Calu3 (cell line): ENCODE results near the gene SLAIN2. TPM values are rescaled to one million over a fixed set of nuclear protein-coding genes. Genes with fewer than 3 reads are reported as not detected.

Experiments used
- BruUV-seq: library from RNA; stranded (reverse); fragments of 400-500 nt; replicated peaks from 2 replicates; lab custom pipeline; 2021; lab: Mats Ljungman, UMichigan
- CTCF ChIA-PET: fragments of 300-600 bp; sonication (Branson Sonifier 250); formaldehyde crosslinking; loops from one replicate; lab custom pipeline; 2022; ENCODE audit warnings: antibody characterized with exemption; lab: Charles Lee
- DNase-seq: peaks from one replicate; pipeline ENCODE4 v3.0.0; 2022
- H3K27ac Mint-ChIP-seq: one replicate; pipeline ENCODE4 v1.8.0; 2022; ENCODE audit warnings: mixed read lengths; ENCODE audit not compliant: unreplicated experiment
- H3K27me3 Mint-ChIP-seq: one replicate; pipeline ENCODE4 v1.8.0; 2022; ENCODE audit warnings: mixed read lengths; ENCODE audit not compliant: unreplicated experiment
- H3K36me3 Mint-ChIP-seq: one replicate; pipeline ENCODE4 v1.8.0; 2022; ENCODE audit warnings: mild to moderate bottlenecking, moderate library complexity, mixed read lengths; ENCODE audit not compliant: insufficient read depth, unreplicated experiment
- H3K4me1 Mint-ChIP-seq: one replicate; pipeline ENCODE4 v1.8.0; 2022; ENCODE audit warnings: mild to moderate bottlenecking, low read depth, mixed read lengths; ENCODE audit not compliant: unreplicated experiment
- H3K4me3 Mint-ChIP-seq: one replicate; pipeline ENCODE4 v1.8.0; 2022; ENCODE audit warnings: mild to moderate bottlenecking, low read depth, moderate library complexity, mixed read lengths; ENCODE audit not compliant: unreplicated experiment
- H3K9me3 Mint-ChIP-seq: one replicate; pipeline ENCODE4 v1.8.0; 2022; ENCODE audit warnings: low read depth, mixed read lengths; ENCODE audit not compliant: unreplicated experiment
- intact Hi-C: fragments of 100-400 bp; cut with micrococcal nuclease; formaldehyde crosslinking; loops from one replicate; pipeline ENCODE4 v1.10.0; 2022; ENCODE audit not compliant: unreplicated experiment
- total RNA-seq: library from RNA; stranded (reverse); gene quantifications from 2 replicates; pipeline ENCODE4 v1.2.3, GENCODE V29; 2022
- TF ChIP-seq, protein P1 (sequence below): fragments of 200-600 bp; IDR thresholded peaks from one replicate; pipeline ENCODE4 v1.8.0; 2022; ENCODE audit warnings: antibody characterized with exemption; ENCODE audit not compliant: unreplicated experiment

The SLAIN2 gene
- total RNA-seq, 1 experiment from 2014 or later, result 44.1 TPM

DNA sequence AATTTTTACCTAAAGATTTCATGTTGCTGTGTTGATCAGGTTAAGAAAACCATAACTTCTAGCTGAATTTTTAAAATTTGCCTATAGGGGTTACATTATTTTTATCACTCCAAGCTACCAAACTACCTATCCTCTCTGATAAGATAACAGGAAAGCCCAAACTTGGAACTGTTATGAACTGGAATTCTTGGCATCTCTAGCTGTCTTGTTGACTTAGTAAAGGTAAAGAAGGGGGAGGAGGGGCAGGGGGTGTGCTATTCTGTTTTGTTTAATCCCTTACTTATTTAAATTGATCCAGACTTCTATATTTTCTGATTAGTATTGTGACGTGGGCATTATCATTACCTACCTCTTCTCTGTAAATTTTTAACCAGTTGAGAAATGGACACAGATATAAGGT, 54.7 kb downstream of the SLAIN2 start:
- CTCF ChIA-PET, result interaction anchor here (0.6 kb wide), 1 partner anchor 14 kb away, joined by 5 read pairs; no protein-coding TSS in a partner anchor
- BruUV-seq, result no TSS peak
- intact Hi-C loops, result no loop called here
- no peak for DNase-seq
- Mint-ChIP-seq H3K4me1 (no peaks in the 10 kb centered on the region), H3K4me3 (no peak overlapping the region), H3K36me3 (no peaks in the 10 kb centered on the region), H3K9me3 (no peaks in the 10 kb centered on the region), H3K27ac (no peak overlapping the region), H3K27me3 (no peaks in the 10 kb centered on the region)
- TF ChIP-seq, protein P1, sequence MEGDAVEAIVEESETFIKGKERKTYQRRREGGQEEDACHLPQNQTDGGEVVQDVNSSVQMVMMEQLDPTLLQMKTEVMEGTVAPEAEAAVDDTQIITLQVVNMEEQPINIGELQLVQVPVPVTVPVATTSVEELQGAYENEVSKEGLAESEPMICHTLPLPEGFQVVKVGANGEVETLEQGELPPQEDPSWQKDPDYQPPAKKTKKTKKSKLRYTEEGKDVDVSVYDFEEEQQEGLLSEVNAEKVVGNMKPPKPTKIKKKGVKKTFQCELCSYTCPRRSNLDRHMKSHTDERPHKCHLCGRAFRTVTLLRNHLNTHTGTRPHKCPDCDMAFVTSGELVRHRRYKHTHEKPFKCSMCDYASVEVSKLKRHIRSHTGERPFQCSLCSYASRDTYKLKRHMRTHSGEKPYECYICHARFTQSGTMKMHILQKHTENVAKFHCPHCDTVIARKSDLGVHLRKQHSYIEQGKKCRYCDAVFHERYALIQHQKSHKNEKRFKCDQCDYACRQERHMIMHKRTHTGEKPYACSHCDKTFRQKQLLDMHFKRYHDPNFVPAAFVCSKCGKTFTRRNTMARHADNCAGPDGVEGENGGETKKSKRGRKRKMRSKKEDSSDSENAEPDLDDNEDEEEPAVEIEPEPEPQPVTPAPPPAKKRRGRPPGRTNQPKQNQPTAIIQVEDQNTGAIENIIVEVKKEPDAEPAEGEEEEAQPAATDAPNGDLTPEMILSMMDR, result no peak

DNA sequence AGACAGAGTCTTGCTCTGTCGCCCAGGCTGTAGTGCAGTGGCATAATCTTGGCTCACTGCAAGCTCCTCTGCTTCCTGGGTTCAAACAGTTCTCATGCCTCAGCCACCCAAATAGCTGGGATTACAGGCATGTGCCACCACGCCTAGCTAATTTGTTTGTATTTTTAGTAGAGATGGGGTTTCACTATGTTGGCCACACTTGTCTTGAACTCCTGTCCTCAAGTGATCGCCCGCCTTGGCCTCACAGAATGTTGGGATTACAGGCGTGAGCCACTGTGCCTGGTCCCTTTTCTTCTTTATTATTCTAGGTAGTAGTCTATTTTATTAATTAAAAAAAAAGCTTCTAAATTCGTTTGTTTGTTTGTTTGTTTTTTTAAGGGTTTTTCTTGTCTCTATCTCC, 59.1 kb downstream of the SLAIN2 start:
- H3K27me3 Mint-ChIP-seq, result no peaks in the 10 kb centered on the region
- no peak overlapping the region for H3K4me3 Mint-ChIP-seq
- CTCF ChIA-PET, result no interaction called here
- no peak overlapping the region for H3K27ac Mint-ChIP-seq
- intact Hi-C loops, result no loop called here
- no TSS peak for BruUV-seq
- no peak for DNase-seq
- TF ChIP-seq, protein P1, result no peak
- H3K4me1 Mint-ChIP-seq, result no peaks in the 10 kb centered on the region
- no peaks in the 10 kb centered on the region for H3K9me3 Mint-ChIP-seq
- no peaks in the 10 kb centered on the region for H3K36me3 Mint-ChIP-seq

DNA sequence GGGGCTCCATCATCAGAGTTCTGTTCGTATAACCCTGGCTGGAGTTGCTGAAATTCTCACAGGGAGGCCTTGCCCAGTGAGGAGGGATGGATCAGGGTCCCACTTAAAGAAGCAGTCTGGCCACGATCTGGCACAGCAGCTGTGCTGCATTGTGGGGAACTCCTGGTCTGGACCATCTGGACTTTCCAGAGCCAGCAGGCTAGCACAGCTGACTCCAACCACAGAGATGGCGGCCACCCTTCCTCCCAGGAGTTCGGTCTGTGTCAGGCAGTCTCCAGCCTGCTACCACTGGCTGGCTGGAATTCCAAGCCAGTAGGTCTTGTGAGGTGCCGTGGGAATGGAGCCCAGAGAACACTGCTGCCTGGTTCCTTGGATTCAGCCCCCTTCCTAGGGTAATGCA, 62.0 kb downstream of the SLAIN2 start:
- no TSS peak for BruUV-seq
- no peak overlapping the region for H3K4me3 Mint-ChIP-seq
- H3K27ac Mint-ChIP-seq, result no peak overlapping the region
- H3K4me1 Mint-ChIP-seq, result no peaks in the 10 kb centered on the region
- H3K27me3 Mint-ChIP-seq, result no peaks in the 10 kb centered on the region
- no peaks in the 10 kb centered on the region for H3K9me3 Mint-ChIP-seq
- TF ChIP-seq, protein P1, result no peak
- no peak for DNase-seq
- intact Hi-C loops, result no loop called here
- H3K36me3 Mint-ChIP-seq, result no peaks in the 10 kb centered on the region
- CTCF ChIA-PET, result no interaction called here

DNA sequence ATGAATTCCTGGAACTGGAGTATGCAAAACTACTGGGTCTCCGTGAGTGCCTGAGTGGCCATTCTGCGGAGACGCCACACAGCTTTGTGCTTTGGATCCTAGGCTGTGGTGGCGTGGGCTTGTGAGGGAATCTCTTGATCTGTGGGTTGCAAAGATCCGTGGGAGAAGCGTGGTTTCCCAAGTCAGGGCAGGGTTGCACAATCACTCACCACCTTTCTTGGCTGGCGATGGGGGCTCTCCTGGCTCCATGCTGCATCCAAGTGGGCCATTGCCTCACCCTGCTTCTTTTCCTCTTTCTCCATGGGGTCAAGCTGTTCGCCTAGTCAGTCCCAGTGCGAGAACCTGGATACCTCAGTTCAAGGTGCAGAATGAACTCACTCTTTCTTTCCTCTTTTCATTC, 62.5 kb downstream of the SLAIN2 start:
- TF ChIP-seq, protein P1, result no peak
- H3K4me1 Mint-ChIP-seq, result no peaks in the 10 kb centered on the region
- H3K36me3 Mint-ChIP-seq, result no peaks in the 10 kb centered on the region

More for the DNA sequence above, 62.5 kb downstream of the SLAIN2 start:
- no peak overlapping the region for H3K4me3 Mint-ChIP-seq
- no peak for DNase-seq
- H3K27me3 Mint-ChIP-seq, result no peaks in the 10 kb centered on the region
- no peaks in the 10 kb centered on the region for H3K9me3 Mint-ChIP-seq
- BruUV-seq, result no TSS peak
- H3K27ac Mint-ChIP-seq, result no peak overlapping the region
- intact Hi-C loops, result no loop called here
- CTCF ChIA-PET, result no interaction called here
